ENCODE data around the gene TP53.
"Not testable (repeated sequence)": the region's sequence is repeated elsewhere in the genome, so short reads cannot be mapped to it uniquely, and the experiment has no call there.

Gene TP53

DNA sequence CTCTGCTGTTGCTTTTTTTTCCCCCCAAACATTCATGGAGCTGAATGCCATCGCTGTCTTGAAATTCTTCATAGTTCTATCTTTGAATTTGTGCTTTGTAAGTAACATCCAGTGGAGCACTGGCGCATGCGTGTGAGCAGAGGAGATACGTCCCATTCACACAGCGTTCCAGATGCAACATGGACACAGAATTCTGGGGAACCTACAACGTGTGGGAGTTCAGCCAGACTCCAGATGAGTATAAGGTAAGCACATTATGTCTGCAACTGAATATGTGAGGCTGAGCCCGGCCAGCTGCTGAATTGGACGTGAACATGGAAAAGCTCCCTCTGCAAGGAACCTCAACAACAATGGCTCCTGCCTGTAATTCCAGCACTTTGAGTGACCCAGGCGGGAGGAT, 40.8 kb downstream of the TP53 start:
- no peak overlapping the region for H3K9ac ChIP-seq (ENCODE audit: low read depth, low read length)
- no peak overlapping the region for H3K27ac ChIP-seq (ENCODE audit: low read depth, low read length)
- H3K4me3 ChIP-seq (ENCODE audit: low read depth, low read length): no peak overlapping the region
- no peaks in the 10 kb centered on the region for H3K36me3 ChIP-seq (ENCODE audit: control insufficient read depth, insufficient read depth, low read length)
- H3K4me1 ChIP-seq (ENCODE audit: control insufficient read depth, insufficient read depth, low read length): peaks cover 5% of the 10 kb centered on the region; the same call in 1 of the 2 replicates
- H3K27me3 ChIP-seq (ENCODE audit: control insufficient read depth, insufficient read depth, low read length): peaks cover 12% of the 10 kb centered on the region
- H3K9me3 ChIP-seq (ENCODE audit: control insufficient read depth, insufficient read depth, low read length): no peaks in the 10 kb centered on the region

DNA sequence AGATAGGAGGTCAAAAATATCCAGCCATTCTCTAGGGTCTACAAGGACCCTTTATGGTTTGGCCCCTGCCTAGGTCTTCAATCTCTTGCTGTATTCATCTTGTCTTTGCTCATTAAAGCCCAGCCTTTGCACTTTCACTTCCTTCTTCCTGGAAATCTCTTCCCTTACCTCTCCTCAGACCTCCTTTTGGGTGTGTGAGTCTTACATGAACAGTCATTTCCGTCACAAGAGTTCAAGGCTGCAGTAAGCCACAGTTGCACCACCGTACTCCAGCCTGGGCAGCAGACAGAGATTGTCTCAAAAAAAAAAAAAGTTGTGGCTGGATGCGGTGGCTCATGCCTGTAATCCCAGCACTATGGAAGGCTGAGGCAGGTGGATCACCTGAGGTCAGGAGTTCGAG, 42.5 kb downstream of the TP53 start:
- no peak overlapping the region for H3K9ac ChIP-seq (ENCODE audit: low read depth, low read length)
- peaks cover under 1% of the 10 kb centered on the region; the same call in 1 of the 2 replicates for H3K4me1 ChIP-seq (ENCODE audit: control insufficient read depth, insufficient read depth, low read length)
- no peak overlapping the region for H3K4me3 ChIP-seq (ENCODE audit: low read depth, low read length)
- H3K27ac ChIP-seq (ENCODE audit: low read depth, low read length): no peak overlapping the region
- no peaks in the 10 kb centered on the region for H3K36me3 ChIP-seq (ENCODE audit: control insufficient read depth, insufficient read depth, low read length)
- H3K27me3 ChIP-seq (ENCODE audit: control insufficient read depth, insufficient read depth, low read length): peaks cover 1% of the 10 kb centered on the region
- H3K9me3 ChIP-seq (ENCODE audit: control insufficient read depth, insufficient read depth, low read length): no peaks in the 10 kb centered on the region

DNA sequence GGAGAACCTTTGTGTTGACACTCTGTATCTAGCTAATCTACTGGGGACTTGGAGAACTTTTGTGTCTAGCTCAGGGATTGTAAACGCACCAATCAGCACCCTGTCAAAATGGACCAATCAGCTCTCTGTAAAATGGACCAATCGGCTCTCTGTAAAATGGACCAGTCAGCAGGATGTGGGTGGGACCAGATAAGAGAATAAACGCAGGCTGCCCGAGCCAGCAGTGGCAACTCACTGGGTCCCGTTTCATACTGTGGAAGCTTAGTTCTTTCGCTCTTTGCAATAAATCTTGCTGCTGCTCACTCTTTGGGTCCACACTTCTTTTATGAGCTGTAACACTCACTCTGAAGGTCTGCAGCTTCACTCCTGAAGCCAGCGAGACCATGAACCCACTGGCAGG, 45.7 kb downstream of the TP53 start:
- H3K4me3 ChIP-seq (ENCODE audit: low read depth, low read length); H3K27me3 ChIP-seq (ENCODE audit: control insufficient read depth, insufficient read depth, low read length); H3K9ac ChIP-seq (ENCODE audit: low read depth, low read length): not testable (repeated sequence)

DNA sequence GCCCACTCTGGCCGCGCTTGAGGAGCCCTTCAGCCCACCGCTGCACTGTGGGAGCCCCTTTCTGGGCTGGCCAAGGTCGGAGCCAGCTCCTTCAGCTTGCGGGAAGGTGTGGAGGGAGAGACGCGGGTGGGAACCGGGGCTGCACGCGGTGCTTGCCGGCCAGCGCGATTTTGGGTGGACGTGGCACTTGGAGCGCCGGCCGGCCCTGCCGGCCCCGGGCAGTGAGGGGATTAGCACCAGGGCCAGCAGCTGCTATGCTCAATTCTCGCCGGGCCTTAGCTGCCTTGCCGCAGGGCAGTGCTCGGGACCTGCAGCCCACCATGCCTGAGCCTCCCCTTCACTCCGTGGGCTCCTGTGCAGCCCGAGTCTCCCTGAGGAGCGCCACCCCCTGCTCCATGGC, 46.5 kb downstream of the TP53 start:
- Histone ChIP-seq H3K4me3 (ENCODE audit: low read depth, low read length) (no peak overlapping the region), H3K27ac (ENCODE audit: low read depth, low read length) (no peak overlapping the region), H3K9ac (ENCODE audit: low read depth, low read length) (no peak overlapping the region), H3K4me1 (ENCODE audit: control insufficient read depth, insufficient read depth, low read length) (peaks cover 9% of the 10 kb centered on the region), H3K27me3 (ENCODE audit: control insufficient read depth, insufficient read depth, low read length) (no peaks in the 10 kb centered on the region), H3K36me3 (ENCODE audit: control insufficient read depth, insufficient read depth, low read length) (no peaks in the 10 kb centered on the region), H3K9me3 (ENCODE audit: control insufficient read depth, insufficient read depth, low read length) (no peaks in the 10 kb centered on the region)

More for the DNA sequence above, 45.7 kb downstream of the TP53 start:
- H3K4me1 ChIP-seq (ENCODE audit: control insufficient read depth, insufficient read depth, low read length); H3K9me3 ChIP-seq (ENCODE audit: control insufficient read depth, insufficient read depth, low read length); H3K36me3 ChIP-seq (ENCODE audit: control insufficient read depth, insufficient read depth, low read length); H3K27ac ChIP-seq (ENCODE audit: low read depth, low read length): not testable (repeated sequence)

DNA sequence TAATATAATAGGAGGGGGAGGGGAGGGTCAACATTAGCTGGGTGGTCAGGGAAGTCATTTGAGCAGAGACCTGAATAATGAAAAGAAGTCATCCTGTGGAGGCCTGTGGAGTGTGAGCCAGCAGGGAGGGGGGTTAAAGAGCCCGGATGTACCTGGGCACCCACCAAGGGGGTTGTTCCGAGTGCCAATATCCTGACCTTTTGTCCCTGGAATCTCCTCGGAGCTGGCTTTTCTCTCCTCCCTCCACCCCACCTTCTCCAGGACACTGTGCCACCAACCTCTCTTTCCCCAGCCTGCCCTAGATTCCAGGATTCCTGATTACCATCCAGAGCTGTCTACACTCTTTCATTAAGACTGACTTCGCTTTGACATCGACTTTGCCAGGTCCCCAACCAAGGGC, 51.1 kb downstream of the TP53 start:
- Histone ChIP-seq H3K36me3 (ENCODE audit: control insufficient read depth, insufficient read depth, low read length) (no peaks in the 10 kb centered on the region), H3K4me1 (ENCODE audit: control insufficient read depth, insufficient read depth, low read length) (peaks cover 18% of the 10 kb centered on the region), H3K9me3 (ENCODE audit: control insufficient read depth, insufficient read depth, low read length) (no peaks in the 10 kb centered on the region), H3K27ac (ENCODE audit: low read depth, low read length) (no peak overlapping the region), H3K9ac (ENCODE audit: low read depth, low read length) (no peak overlapping the region), H3K27me3 (ENCODE audit: control insufficient read depth, insufficient read depth, low read length) (no peaks in the 10 kb centered on the region), H3K4me3 (ENCODE audit: low read depth, low read length) (no peak overlapping the region)

DNA sequence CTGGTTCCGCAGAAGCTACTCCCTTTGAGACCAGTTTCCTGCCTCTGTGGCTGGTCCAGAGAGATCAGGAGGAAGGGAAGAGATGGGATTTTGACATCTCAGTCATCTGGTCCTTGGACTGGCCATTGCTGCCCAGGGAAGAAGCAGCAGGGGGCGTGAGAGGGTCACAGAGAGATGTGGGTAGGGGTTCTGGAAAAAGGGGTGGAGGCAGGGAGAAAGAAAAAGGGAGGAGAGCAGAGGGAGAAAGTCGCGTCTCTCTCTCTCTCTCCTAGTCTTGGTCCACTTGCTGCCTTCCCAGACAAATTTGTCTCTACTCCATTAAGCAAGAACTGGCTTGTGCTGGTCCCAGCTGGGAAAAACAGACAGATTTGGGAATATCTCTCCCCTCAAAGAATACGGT, 52.9 kb downstream of the TP53 start:
- Histone ChIP-seq H3K4me1 (ENCODE audit: control insufficient read depth, insufficient read depth, low read length) (peaks cover 18% of the 10 kb centered on the region), H3K9me3 (ENCODE audit: control insufficient read depth, insufficient read depth, low read length) (no peaks in the 10 kb centered on the region), H3K4me3 (ENCODE audit: low read depth, low read length) (no peak overlapping the region), H3K9ac (ENCODE audit: low read depth, low read length) (no peak overlapping the region), H3K36me3 (ENCODE audit: control insufficient read depth, insufficient read depth, low read length) (no peaks in the 10 kb centered on the region), H3K27me3 (ENCODE audit: control insufficient read depth, insufficient read depth, low read length) (no peaks in the 10 kb centered on the region), H3K27ac (ENCODE audit: low read depth, low read length) (no peak overlapping the region)

- H3K36me3 ChIP-seq (ENCODE audit: control insufficient read depth, insufficient read depth, low read length): no peaks in the 10 kb centered on the region
- H3K27me3 ChIP-seq (ENCODE audit: control insufficient read depth, insufficient read depth, low read length): no peaks in the 10 kb centered on the region
- peaks cover 18% of the 10 kb centered on the region for H3K4me1 ChIP-seq (ENCODE audit: control insufficient read depth, insufficient read depth, low read length)
- H3K9me3 ChIP-seq (ENCODE audit: control insufficient read depth, insufficient read depth, low read length): no peaks in the 10 kb centered on the region
- no peak overlapping the region for H3K27ac ChIP-seq (ENCODE audit: low read depth, low read length)
- H3K9ac ChIP-seq (ENCODE audit: low read depth, low read length): no peak overlapping the region
- no peak overlapping the region for H3K4me3 ChIP-seq (ENCODE audit: low read depth, low read length)
Measured at GRCh38 chr17:7633093-7633492, 54.2 kb downstream of the TP53 start.

DNA sequence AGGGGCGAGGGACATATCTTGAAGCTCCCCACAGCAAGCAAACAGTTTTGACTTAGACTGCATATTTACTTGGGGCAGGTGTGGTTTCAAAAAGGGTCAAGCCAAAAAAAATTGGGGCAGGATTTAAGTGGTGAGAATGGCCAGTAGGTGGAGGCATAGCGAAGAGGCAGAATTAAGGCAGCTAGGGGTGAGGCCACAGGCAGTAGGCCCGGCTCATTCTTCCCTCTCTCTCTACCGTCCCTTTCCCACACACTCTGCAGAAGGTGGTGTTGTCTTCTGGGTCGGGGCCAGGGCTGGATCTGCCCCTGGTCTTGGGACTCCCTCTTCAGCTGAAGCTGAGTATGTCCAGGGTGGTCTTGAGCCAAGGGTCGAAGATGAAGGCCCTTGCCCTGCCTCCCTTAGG, 54.8 kb downstream of the TP53 start:
- Histone ChIP-seq H3K9me3 (ENCODE audit: control insufficient read depth, insufficient read depth, low read length) (no peaks in the 10 kb centered on the region), H3K4me1 (ENCODE audit: control insufficient read depth, insufficient read depth, low read length) (peaks cover 18% of the 10 kb centered on the region), H3K4me3 (ENCODE audit: low read depth, low read length) (no peak overlapping the region), H3K36me3 (ENCODE audit: control insufficient read depth, insufficient read depth, low read length) (no peaks in the 10 kb centered on the region), H3K27ac (ENCODE audit: low read depth, low read length) (no peak overlapping the region), H3K9ac (ENCODE audit: low read depth, low read length) (no peak overlapping the region), H3K27me3 (ENCODE audit: control insufficient read depth, insufficient read depth, low read length) (no peaks in the 10 kb centered on the region)

- Histone ChIP-seq H3K9me3 (ENCODE audit: control insufficient read depth, insufficient read depth, low read length) (no peaks in the 10 kb centered on the region), H3K9ac (ENCODE audit: low read depth, low read length) (no peak overlapping the region), H3K36me3 (ENCODE audit: control insufficient read depth, insufficient read depth, low read length) (no peaks in the 10 kb centered on the region), H3K27me3 (ENCODE audit: control insufficient read depth, insufficient read depth, low read length) (no peaks in the 10 kb centered on the region), H3K27ac (ENCODE audit: low read depth, low read length) (no peak overlapping the region), H3K4me3 (ENCODE audit: low read depth, low read length) (no peak overlapping the region), H3K4me1 (ENCODE audit: control insufficient read depth, insufficient read depth, low read length) (peaks cover 20% of the 10 kb centered on the region)
Measured at GRCh38 chr17:7631398-7632380, 55.6 kb downstream of the TP53 start.

- Histone ChIP-seq H3K9ac (ENCODE audit: low read depth, low read length) (no peak within 1 kb of the TSS), H3K9me3 (ENCODE audit: control insufficient read depth, insufficient read depth, low read length) (no peaks in the 10 kb centered on the region), H3K27ac (ENCODE audit: low read depth, low read length) (no peak within 1 kb of the TSS), H3K4me3 (ENCODE audit: low read depth, low read length) (no peak within 1 kb of the TSS), H3K4me1 (ENCODE audit: control insufficient read depth, insufficient read depth, low read length) (peaks cover 15% of the 10 kb centered on the region), H3K36me3 (ENCODE audit: control insufficient read depth, insufficient read depth, low read length) (no peaks in the 10 kb centered on the region), H3K27me3 (ENCODE audit: control insufficient read depth, insufficient read depth, low read length) (no peaks in the 10 kb centered on the region)
Measured at GRCh38 chr17:7629939-7630571, 57.2 kb downstream of the TP53 start, which contains the start of gene SHBG. TSS of gene SHBG (plus strand) at chr17:7630135. CDS start at chr17:7630173, 38 bp downstream.
